ENCODE measurements around the gene ASPA.

The ASPA gene

DNA sequence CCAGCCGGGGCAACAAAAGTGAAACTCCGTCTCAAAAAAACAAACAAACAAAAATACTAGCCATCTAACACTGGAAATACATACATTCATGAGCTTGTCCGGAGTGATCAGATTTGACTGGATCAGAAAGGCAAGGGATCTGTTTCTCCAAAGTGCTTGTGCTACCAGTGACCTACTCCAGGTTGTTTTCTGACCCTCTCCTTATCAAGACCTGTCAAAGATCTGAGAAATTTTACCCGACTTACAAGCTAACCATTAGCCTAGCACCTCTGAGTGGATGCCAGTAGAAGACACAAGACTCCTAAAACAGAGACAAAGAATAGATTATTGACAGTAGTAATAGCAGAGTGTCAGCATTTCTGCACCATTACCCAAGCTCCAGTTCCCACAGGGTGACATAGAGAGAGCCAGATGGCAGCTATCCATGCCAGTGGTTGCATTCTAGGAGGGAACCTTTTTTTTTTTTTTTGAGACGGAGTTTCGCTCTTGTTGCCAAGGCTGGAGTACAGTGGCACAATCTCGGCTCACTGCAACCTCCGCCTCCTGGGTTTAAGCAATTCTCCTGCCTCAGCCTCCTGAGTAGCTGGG is 9.8 kb downstream of the ASPA start:
- TF ChIP-seq, protein P1, sequence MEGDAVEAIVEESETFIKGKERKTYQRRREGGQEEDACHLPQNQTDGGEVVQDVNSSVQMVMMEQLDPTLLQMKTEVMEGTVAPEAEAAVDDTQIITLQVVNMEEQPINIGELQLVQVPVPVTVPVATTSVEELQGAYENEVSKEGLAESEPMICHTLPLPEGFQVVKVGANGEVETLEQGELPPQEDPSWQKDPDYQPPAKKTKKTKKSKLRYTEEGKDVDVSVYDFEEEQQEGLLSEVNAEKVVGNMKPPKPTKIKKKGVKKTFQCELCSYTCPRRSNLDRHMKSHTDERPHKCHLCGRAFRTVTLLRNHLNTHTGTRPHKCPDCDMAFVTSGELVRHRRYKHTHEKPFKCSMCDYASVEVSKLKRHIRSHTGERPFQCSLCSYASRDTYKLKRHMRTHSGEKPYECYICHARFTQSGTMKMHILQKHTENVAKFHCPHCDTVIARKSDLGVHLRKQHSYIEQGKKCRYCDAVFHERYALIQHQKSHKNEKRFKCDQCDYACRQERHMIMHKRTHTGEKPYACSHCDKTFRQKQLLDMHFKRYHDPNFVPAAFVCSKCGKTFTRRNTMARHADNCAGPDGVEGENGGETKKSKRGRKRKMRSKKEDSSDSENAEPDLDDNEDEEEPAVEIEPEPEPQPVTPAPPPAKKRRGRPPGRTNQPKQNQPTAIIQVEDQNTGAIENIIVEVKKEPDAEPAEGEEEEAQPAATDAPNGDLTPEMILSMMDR (IDR thresholded peaks at IDR 0.05; ENCODE audit: low read depth, low read length): no peak
- DNase-seq (ENCODE audit: extremely low read depth, low read depth): no peak

DNA sequence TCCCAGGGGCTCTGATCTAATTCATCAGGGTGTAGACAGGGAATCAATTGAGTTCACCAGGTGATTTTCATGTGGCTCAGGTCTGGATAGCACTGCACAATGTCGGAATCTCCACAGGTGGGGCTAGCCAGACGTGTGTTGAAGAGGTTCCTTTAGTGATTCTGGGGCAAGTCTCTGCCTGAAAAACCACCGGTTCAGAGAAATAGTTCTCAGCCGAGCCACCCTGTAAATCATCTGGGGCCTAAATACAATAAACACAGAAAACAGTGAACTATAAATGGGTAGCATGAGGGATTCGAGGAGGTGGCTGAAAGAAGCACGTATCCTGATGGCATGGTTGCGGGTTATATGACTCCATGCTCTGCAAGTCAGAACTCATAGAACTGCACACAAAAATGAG is 21.3 kb downstream of the ASPA start:
- TF ChIP-seq, protein P1 (IDR thresholded peaks at IDR 0.05; ENCODE audit: low read depth, low read length): no peak
- DNase-seq (ENCODE audit: extremely low read depth, low read depth): no peak

- TF ChIP-seq, protein P1 (IDR thresholded peaks at IDR 0.05; ENCODE audit: low read depth, low read length): no peak
- no peak for DNase-seq (ENCODE audit: extremely low read depth, low read depth)
These were observed 25.5 kb downstream of the ASPA start for GRCh38 chr17:3501344-3501743.

- no peak for DNase-seq (ENCODE audit: extremely low read depth, low read depth)
These were observed 26.7 kb downstream of the ASPA start for GRCh38 chr17:3502466-3502865.

GRCh38 chr17:3503285-3503684 is 27.5 kb downstream of the ASPA start:
- TF ChIP-seq, protein P1 (IDR thresholded peaks at IDR 0.05; ENCODE audit: low read depth, low read length): no peak
- DNase-seq (ENCODE audit: extremely low read depth, low read depth): no peak

More at GRCh38 chr17:3502466-3502865, 26.7 kb downstream of the ASPA start:
- TF ChIP-seq, protein P1 (IDR thresholded peaks at IDR 0.05; ENCODE audit: low read depth, low read length): no peak

GRCh38 chr17:3505008-3505407 is 29.2 kb downstream of the ASPA start:
- DNase-seq (ENCODE audit: extremely low read depth, low read depth): no peak
- TF ChIP-seq, protein P1 (IDR thresholded peaks at IDR 0.05; ENCODE audit: low read depth, low read length): no peak

DNA sequence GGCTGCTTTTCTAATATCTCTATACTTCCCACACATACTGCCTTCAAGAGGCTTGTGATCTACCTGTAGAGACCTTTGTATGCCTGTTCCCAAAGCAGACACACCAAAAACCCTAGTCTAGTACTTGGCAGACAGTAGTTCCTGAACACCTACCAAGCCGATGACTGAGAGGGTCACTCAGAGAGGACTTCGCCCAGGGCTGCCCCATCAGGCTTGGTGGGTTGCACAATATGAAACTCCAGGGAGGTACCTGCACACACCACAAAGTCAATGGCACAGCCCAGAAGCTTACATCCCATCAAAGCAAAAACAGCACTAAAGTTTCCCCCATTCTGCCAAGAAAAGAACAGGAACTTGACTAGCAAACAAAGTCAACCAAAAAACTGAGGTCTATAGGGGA is 30.3 kb downstream of the ASPA start:
- no peak for DNase-seq (ENCODE audit: extremely low read depth, low read depth)
- TF ChIP-seq, protein P1 (IDR thresholded peaks at IDR 0.05; ENCODE audit: low read depth, low read length): no peak

Measured in AG09319 (cell line).